Natural killer cell (primary cell): ENCODE results near the gene GID8. TPM values are rescaled to one million over a fixed set of nuclear protein-coding genes. Genes with fewer than 3 reads are reported as not detected.

Experiments used
- ATAC-seq, 3 donors: fragments of 150-1000 bp in 2 of 3; fragments of 200-7000 bp in 1 of 3; cut with Tn5 transposase; 1 replicate in 1 of 3; 2 replicates in 2 of 3; pipeline ENCODE4 v1.10.0; 2021; ENCODE audit warnings: mild to moderate bottlenecking in 2 of 3, moderate library complexity in 2 of 3
- DNase-seq, 2 donors: peaks; one replicate each; pipeline versions ENCODE4 v3.0.0 to v3.0.0-alpha.2; 2013 to 2021; ENCODE audit warnings: mixed read lengths in 1 of 2
- H3K27ac ChIP-seq: one replicate; pipeline ENCODE4 v1.5.1; 2013; ENCODE audit warnings: mild to moderate bottlenecking, low read length
- H3K27me3 ChIP-seq: one replicate; pipeline ENCODE4 v1.6.1; 2013; ENCODE audit warnings: low read length; ENCODE audit not compliant: control insufficient read depth, insufficient read depth
- H3K36me3 ChIP-seq: one replicate; pipeline ENCODE4 v1.6.1; 2013; ENCODE audit warnings: low read length; ENCODE audit not compliant: control insufficient read depth, insufficient read depth
- H3K4me1 ChIP-seq: one replicate; pipeline ENCODE4 v1.6.1; 2013; ENCODE audit warnings: low read length; ENCODE audit not compliant: control insufficient read depth, insufficient read depth
- H3K4me3 ChIP-seq: one replicate; pipeline ENCODE4 v1.5.1; 2013; ENCODE audit warnings: low read length
- H3K9me3 ChIP-seq: one replicate; pipeline ENCODE4 v1.6.1; 2013; ENCODE audit warnings: low read length; ENCODE audit not compliant: control insufficient read depth, insufficient read depth
- H3K27ac Mint-ChIP-seq, 2 donors: one replicate each; pipeline ENCODE4 v1.8.0; 2022; ENCODE audit warnings: mild to moderate bottlenecking in 2 of 2, mixed read lengths in 2 of 2, moderate library complexity in 1 of 2
- H3K27me3 Mint-ChIP-seq, 2 donors: one replicate each; pipeline ENCODE4 v1.8.0; 2022; ENCODE audit warnings: low read depth in 2 of 2, mixed read lengths in 2 of 2
- H3K36me3 Mint-ChIP-seq: one replicate; pipeline ENCODE4 v1.8.0; 2022; ENCODE audit warnings: mixed read lengths
- H3K4me1 Mint-ChIP-seq, 2 donors: one replicate each; pipeline ENCODE4 v1.8.0; 2022; ENCODE audit warnings: mixed read lengths in 2 of 2
- H3K4me3 Mint-ChIP-seq: one replicate; pipeline ENCODE4 v1.8.0; 2022; ENCODE audit warnings: mild to moderate bottlenecking, moderate library complexity, mixed read lengths
- H3K9me3 Mint-ChIP-seq, 2 donors: one replicate each; pipeline ENCODE4 v1.8.0; 2022; ENCODE audit warnings: mixed read lengths in 2 of 2
- WGBS: methylation state at CpG from one replicate; pipeline ENCODE4 v1.1.7; 2013; ENCODE audit warnings: missing lambda C conversion rate; ENCODE audit not compliant: insufficient coverage; 5-methylcytosine and 5-hydroxymethylcytosine counted together
- intact Hi-C: fragments of 100-400 bp; cut with micrococcal nuclease; formaldehyde crosslinking; loops from one replicate; pipeline ENCODE4 v1.14.2; 2022
- total RNA-seq, 4 donors: library from RNA; stranded (reverse); fragments of 120-200 nt in 1 of 4; gene quantifications; one replicate each; pipeline versions ENCODE4 v1.2.3 to v1.2.4, GENCODE V29; 2013 to 2022
- TF ChIP-seq, protein P1 (sequence below): fragments of 200-600 bp; IDR thresholded peaks from one replicate; pipeline ENCODE4 v1.8.0; 2022; ENCODE audit warnings: antibody characterized with exemption

The GID8 gene
- total RNA-seq, 3 donors from 2014 or later (not counting 1 experiment from before 2014, with no cell fraction given): 45.1 to 60.1 (median 53.1) TPM

DNA sequence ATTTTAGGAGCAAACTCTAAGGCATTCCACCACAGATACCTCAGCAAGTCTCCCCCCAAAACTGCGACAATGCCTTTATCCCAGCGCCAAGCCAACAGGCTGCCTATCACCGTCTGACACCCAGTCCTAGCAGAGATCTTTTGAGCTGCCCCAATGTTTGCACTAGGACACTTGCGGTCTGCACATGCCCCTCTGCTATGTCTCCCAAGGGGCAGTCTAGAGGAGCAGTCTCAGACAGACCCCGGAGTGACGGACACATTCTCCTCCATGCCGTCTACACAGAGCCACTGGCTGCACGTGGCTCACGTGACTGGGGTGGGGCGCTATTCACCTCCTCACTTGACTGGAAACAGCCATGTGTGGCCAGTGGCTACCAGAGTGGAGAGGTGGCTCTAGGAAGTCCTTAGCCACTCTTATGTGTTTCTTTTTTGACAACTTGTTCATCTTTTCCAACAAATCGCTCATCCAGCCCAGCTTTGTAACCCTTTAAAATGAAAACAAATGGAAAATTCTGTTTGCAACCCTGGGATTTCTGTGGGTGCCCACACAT, 27.7 kb upstream of the GID8 start:
- intact Hi-C loops: no loop called here
- Mint-ChIP-seq H3K9me3 (no peaks in the 10 kb centered on the region), H3K4me3 (no peak overlapping the region), H3K36me3 (peaks cover 3% of the 10 kb centered on the region), H3K4me1 (peaks cover 46 to 57% of the 10 kb centered on the region in 2 donors), H3K27ac (peak overlapping the region in 1 of 2 donors; percentile 69), H3K27me3 (no peaks in the 10 kb centered on the region)
- peaks cover 76% of the 10 kb centered on the region for H3K36me3 ChIP-seq
- H3K27ac ChIP-seq: no peak overlapping the region
- H3K4me3 ChIP-seq: no peak overlapping the region
- ATAC-seq: no peak
- H3K27me3 ChIP-seq: no peaks in the 10 kb centered on the region
- H3K4me1 ChIP-seq: peaks cover 10% of the 10 kb centered on the region
- TF ChIP-seq, protein P1, sequence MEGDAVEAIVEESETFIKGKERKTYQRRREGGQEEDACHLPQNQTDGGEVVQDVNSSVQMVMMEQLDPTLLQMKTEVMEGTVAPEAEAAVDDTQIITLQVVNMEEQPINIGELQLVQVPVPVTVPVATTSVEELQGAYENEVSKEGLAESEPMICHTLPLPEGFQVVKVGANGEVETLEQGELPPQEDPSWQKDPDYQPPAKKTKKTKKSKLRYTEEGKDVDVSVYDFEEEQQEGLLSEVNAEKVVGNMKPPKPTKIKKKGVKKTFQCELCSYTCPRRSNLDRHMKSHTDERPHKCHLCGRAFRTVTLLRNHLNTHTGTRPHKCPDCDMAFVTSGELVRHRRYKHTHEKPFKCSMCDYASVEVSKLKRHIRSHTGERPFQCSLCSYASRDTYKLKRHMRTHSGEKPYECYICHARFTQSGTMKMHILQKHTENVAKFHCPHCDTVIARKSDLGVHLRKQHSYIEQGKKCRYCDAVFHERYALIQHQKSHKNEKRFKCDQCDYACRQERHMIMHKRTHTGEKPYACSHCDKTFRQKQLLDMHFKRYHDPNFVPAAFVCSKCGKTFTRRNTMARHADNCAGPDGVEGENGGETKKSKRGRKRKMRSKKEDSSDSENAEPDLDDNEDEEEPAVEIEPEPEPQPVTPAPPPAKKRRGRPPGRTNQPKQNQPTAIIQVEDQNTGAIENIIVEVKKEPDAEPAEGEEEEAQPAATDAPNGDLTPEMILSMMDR: no peak
- DNase-seq: no peak
- H3K9me3 ChIP-seq: no peaks in the 10 kb centered on the region
- WGBS: 96% methylated on average over 11 of the region's 11 CpGs

DNA sequence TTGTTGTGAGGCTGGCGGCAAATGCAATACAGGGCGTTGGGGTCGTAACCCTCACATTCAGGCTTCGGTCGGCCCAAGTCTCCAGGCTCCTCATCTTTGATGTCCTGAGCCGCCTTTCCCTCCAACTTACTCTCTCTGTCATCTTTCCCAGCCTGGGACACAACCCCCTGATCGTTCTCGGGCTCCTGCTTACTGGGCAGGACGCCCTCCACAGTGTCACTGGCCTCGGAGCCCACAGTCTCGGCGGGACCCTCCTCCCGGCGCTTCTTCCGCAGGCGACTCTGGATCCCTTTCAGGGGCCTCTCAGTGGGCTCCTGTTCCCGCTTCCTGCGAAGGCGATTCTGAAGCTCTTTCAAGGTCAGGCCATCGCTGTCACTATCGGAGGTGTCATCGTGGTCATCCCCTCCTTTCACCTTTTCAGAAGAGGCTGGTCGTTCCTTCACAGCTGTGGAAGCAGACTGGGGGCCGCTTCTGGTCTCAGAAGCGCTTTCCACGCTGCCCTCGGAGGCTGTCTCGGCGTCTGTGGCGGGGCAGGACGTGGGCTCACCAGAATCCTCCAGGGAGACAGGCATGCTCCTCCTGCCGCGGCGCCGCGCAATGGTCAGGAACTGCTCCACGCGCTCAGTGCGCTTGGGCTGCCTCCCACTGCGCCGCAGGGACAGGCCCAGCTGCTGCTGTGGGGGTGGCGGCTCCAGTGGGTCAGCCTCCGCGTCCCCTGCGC, 27.0 kb upstream of the GID8 start:
- no peak overlapping the region for H3K27ac ChIP-seq
- DNase-seq: no peak
- WGBS: 96% methylated on average over 45 of the region's 45 CpGs
- Mint-ChIP-seq H3K4me3 (no peak overlapping the region), H3K36me3 (no peaks in the 10 kb centered on the region), H3K9me3 (no peaks in the 10 kb centered on the region), H3K27ac (peak overlapping the region in 1 of 2 donors; percentile 69), H3K4me1 (peaks cover 52 to 62% of the 10 kb centered on the region in 2 donors), H3K27me3 (no peaks in the 10 kb centered on the region)
- H3K9me3 ChIP-seq: no peaks in the 10 kb centered on the region
- no peaks in the 10 kb centered on the region for H3K27me3 ChIP-seq
- no peak overlapping the region for H3K4me3 ChIP-seq
- H3K36me3 ChIP-seq: peaks cover 70% of the 10 kb centered on the region
- peaks cover 13% of the 10 kb centered on the region for H3K4me1 ChIP-seq
- intact Hi-C loops: no loop called here
- TF ChIP-seq, protein P1: no peak
- ATAC-seq: no peak

DNA sequence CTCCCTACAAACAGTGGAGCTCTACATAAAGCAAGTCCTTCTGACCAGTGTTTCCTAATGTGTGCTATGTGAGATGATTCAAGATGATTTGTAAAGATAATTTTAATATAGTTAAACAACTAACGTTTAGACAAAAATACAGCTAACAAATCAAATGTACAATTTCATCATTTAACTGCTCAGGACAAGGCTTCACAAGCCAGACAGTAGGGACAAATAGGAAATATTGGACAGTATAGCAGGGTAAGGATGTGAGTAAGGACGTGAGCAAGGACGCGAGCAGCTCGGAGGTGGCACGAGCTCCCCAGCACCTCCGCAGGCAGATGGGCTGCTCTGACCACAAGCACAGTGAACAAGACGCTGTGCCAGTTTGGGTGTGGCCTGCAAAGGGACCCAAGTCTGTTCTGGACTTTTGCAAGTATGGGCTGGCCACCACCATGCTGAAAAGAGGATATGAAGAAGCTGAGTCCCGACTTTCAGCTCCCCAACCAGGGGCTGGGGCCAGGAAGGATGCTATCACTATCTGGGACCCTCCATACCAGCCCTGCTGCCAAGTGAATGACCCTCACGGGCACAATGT, 26.2 kb upstream of the GID8 start:
- ATAC-seq: no peak
- Histone ChIP-seq H3K27me3 (no peaks in the 10 kb centered on the region), H3K9me3 (no peaks in the 10 kb centered on the region), H3K4me1 (peaks cover 15% of the 10 kb centered on the region), H3K4me3 (no peak overlapping the region), H3K27ac (no peak overlapping the region), H3K36me3 (peaks cover 61% of the 10 kb centered on the region)
- TF ChIP-seq, protein P1: no peak
- H3K4me1 Mint-ChIP-seq: peaks cover 61 to 71% of the 10 kb centered on the region in 2 donors
- no peak overlapping the region for H3K4me3 Mint-ChIP-seq
- intact Hi-C loops: no loop called here
- DNase-seq: no peak
- no peaks in the 10 kb centered on the region for H3K9me3 Mint-ChIP-seq
- WGBS: 84% methylated on average over 9 of the region's 10 CpGs
- no peaks in the 10 kb centered on the region for H3K27me3 Mint-ChIP-seq
- H3K36me3 Mint-ChIP-seq: no peaks in the 10 kb centered on the region
- peak overlapping the region; percentile 29 to 53 for H3K27ac Mint-ChIP-seq
